ENCODE measurements around the gene ODF4. TPM values are rescaled to one million over a fixed set of nuclear protein-coding genes. Genes with fewer than 3 reads are reported as not detected.

ODF4 gene
- total RNA-seq, 1 experiment from 2014 or later = not detected

DNA sequence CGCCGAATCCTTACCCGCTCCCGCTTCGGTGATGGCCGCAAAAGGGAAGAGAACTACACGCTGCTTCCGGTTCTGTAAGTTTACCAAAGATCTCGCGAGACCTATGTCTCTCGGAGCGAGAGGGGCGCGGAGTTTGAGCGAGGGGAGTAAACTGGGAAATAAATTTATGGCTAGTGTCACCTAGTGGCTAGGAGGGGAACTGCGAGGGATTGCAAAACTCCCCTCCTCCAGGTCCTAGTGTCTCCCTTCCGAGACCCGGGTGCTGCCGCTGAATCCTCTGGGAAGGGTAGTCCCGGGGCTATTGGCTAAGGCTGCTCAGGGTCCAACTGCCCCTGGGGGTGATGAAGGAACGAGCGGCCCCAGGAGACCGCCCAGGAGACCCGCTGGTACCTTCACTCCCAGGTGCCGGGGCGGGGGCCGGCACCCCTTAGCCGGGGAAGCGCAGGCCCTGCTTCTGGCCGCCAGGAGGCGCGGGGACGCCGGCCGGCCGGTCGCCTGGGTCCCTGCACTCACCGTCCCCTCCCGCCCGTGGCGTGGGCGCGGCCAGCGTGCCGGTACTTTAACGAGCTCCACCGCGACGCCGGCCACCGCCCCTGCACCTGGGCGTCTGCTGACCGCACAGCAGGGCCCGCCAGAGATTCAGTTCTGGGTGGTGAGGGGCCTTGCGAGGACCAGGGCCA is 43.6 kb downstream of the ODF4 start, which contains the start of gene RPL26 (continued):
- peak; percentile 88 for TF ChIP-seq ZNF423 (CRISPR knock-in tag; IDR thresholded peaks at IDR 0.05)
- no peak for TF ChIP-seq CDX4 (CRISPR knock-in tag; IDR thresholded peaks at IDR 0.05; ENCODE audit: borderline replicate concordance)
- peak; percentile 45; the same call in 1 of the 2 replicates for TF ChIP-seq IRF1 (CRISPR knock-in tag; IDR thresholded peaks at IDR 0.05)
- no peak for TF ChIP-seq IRF2 (CRISPR knock-in tag; IDR thresholded peaks at IDR 0.05; ENCODE audit: borderline replicate concordance, low read depth)
- no peak for TF ChIP-seq SMAD3 (CRISPR knock-in tag; IDR thresholded peaks at IDR 0.05; ENCODE audit: borderline replicate concordance)

DNA sequence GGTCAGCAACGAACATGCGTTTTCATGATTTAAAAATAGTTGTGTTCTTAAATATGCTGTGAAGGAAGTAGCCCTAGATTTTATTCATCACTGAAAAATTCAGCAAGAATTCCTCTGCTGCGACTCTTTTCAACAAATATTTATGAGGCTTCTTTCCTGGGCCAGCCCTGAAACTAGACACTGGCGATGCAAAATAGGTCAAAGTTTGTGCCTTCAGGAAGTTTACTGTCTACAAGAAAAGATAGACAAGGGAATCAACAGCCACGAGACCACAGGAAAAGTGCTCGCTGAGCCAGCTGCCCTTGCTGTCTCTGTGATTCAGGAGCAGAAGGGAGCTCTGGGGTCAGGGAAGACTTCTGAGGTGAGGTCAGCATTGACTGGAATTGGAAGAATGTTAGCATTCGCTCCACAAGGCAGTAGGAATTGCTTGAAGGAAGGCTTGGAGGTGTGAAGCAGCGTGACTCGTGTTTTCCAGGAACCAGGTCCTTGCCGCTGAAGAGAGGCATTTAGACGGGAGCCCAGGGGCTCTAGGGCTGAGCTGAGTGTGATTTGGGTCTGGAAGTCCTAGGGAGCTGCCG is 45.2 kb downstream of the ODF4 start:
- TF ChIP-seq ZNF396 (CRISPR knock-in tag; IDR thresholded peaks at IDR 0.05; ENCODE audit: borderline replicate concordance) (no peak), ZNF219 (CRISPR knock-in tag; IDR thresholded peaks at IDR 0.05; ENCODE audit: borderline replicate concordance) (no peak), MAX (CRISPR knock-in tag; IDR thresholded peaks at IDR 0.05) (0 out of 2 replicates have a peak, but pooled peaks have one; percentile 32), NR3C1 (CRISPR knock-in tag; conservative IDR thresholded peaks at IDR 0.05; ENCODE audit: low read depth) (no peak), CREB1 (CRISPR knock-in tag; IDR thresholded peaks at IDR 0.05) (0 out of 2 replicates have a peak, but pooled peaks have one; percentile 38), JUN (CRISPR knock-in tag; IDR thresholded peaks at IDR 0.05) (no peak), AFF4 (CRISPR knock-in tag; IDR thresholded peaks at IDR 0.05; ENCODE audit: borderline replicate concordance) (no peak), E2F5 (CRISPR knock-in tag; IDR thresholded peaks at IDR 0.05) (no peak)
- CTCF ChIA-PET = no interaction called here
- peaks cover 38% of the 10 kb centered on the region for H3K4me1 Mint-ChIP-seq
- H3K9me3 Mint-ChIP-seq = no peaks in the 10 kb centered on the region
- peak overlapping the region; percentile 67 for H3K27ac Mint-ChIP-seq
- peak overlapping the region; percentile 98 for H3K4me3 Mint-ChIP-seq
- ATAC-seq = peak; percentile 4; the same call in 1 of the 2 replicates
- no peaks in the 10 kb centered on the region for H3K27me3 Mint-ChIP-seq (ENCODE audit: low read depth)
- peaks cover 32% of the 10 kb centered on the region for H3K36me3 Mint-ChIP-seq
- POLR2A ChIA-PET = no interaction called here
- peak; percentile 23 for DNase-seq (ENCODE audit: low spot score)

DNA sequence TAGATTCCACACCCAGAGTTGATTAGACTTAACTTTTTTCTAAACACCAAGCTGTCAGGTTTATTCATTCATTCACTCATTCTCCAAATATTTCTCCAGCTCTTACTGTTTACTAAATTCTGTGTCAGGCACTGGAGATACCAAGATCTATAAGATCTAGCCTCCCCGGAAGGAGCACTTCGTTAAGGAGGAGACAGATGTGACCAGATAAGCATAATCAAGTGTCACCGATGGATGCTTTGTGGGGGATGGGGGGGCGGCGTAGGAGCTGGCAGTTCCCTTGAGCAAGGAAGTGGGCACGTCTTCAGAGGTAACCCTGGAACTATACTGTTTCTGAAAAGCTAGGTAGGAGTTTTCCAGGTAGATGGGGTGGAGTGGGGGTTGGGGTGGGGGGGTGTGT is 47.2 kb downstream of the ODF4 start:
- no peak overlapping the region for H3K4me3 Mint-ChIP-seq
- no peak for ATAC-seq
- no peak for DNase-seq (ENCODE audit: low spot score)
- 0 out of 2 replicates have a peak overlapping the region, but pooled peaks have one; percentile 11 for H3K27ac Mint-ChIP-seq
- POLR2A ChIA-PET = no interaction called here
- H3K27me3 Mint-ChIP-seq (ENCODE audit: low read depth) = no peaks in the 10 kb centered on the region
- H3K4me1 Mint-ChIP-seq = peaks cover 24% of the 10 kb centered on the region
- peaks cover 12% of the 10 kb centered on the region for H3K36me3 Mint-ChIP-seq
- CTCF ChIA-PET = interaction anchor here (0.8 to 1.6 kb wide), 3 partner anchors 23 to 399 kb away, joined by 3 to 5 read pairs (median 4); no protein-coding TSS in a partner anchor
- no peaks in the 10 kb centered on the region for H3K9me3 Mint-ChIP-seq
- TF ChIP-seq ZNF263 (CRISPR knock-in tag; IDR thresholded peaks at IDR 0.05; ENCODE audit: low read depth) (no peak), GRHL2 (CRISPR knock-in tag; IDR thresholded peaks at IDR 0.05; ENCODE audit: insufficient replicate concordance, severe bottlenecking) (no peak), E2F1 (CRISPR knock-in tag; IDR thresholded peaks at IDR 0.05) (no peak), CREB1 (CRISPR knock-in tag; IDR thresholded peaks at IDR 0.05) (no peak), MXD4 (CRISPR knock-in tag; IDR thresholded peaks at IDR 0.05; ENCODE audit: borderline replicate concordance) (no peak), PRRX2 (CRISPR knock-in tag; IDR thresholded peaks at IDR 0.05) (no peak)
- TF ChIP-seq, protein P1, sequence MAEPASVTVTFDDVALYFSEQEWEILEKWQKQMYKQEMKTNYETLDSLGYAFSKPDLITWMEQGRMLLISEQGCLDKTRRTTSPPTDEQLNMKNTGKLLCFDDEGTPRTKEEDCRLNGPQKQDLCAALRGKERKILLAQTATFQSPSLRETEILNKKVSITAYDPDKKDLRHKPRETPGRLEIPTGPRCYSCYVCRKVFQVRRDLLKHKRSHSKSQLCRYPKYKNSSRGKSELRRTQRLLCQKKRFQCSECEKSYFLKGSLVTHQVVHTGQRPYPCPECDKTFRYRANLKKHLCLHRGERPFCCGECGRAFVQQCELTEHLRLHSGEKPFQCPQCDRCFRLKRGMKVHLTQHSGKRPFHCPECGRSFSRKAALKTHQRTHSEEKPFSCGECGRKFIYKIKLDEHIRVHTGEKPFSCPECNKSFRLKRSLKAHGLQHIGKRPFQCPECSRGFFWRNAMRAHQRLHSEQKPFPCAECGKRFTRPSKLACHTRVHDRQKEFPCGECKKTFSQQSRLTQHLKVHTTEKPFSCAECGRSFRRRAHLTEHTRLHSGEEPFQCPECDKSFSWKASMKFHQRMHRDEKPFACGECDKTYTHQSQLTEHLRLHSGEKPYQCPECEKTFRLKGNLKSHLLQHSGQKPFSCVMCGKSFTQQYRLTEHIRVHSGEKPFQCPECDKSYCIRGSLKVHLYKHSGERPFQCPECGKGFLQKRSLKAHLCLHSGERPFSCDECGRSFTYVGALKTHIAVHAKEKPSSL (CRISPR knock-in tag; conservative IDR thresholded peaks at IDR 0.05) = no peak

Measured in WTC11 (cell line).